NCI-H748 treated with DMSO at 0.1 percent for 48 hours (cell line): ENCODE data around the gene ZNF148.

ENCODE experiments used
- DNase-seq: peaks from one replicate; lab custom pipeline; 2025; lab: John Stamatoyannopoulos, UW

ZNF148 gene

DNA sequence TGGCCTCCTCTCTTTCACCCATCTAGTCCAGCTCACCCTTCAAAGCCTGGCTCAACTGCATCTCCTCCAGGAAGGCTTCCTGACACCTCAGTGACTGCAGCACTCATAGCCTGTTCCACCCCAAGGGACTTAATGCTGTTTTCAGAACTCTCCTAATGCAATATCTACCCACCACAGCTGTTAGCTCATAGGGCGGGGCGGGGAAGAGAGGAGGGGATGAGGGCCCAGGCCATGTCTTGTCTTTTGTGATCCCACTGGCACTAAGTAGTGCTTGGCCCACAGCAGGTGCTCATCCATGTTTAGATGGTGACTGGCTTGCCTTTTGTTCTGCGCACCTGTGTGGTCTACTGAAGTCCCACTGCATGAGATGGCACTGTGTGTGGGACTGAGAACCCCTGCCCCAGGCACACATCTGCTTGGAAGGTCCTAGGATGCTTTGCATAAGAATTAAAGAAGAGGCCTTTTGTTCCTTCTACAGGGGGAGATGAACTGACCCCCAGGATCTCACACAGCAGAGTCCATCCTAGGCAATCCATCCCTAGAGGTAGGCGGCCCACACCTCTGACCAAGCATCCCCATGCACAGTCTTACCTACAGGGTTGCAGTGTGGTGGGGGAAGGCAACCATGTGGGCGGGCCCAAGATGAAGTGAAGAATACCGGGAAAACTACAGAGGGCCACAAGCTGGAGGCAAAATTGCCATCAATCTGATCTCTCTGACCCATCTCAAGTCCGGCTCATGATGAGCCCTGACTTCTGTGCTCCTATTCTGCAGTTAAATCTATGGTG, 185.6 kb downstream of the ZNF148 start:
- DNase-seq, result no peak

DNA sequence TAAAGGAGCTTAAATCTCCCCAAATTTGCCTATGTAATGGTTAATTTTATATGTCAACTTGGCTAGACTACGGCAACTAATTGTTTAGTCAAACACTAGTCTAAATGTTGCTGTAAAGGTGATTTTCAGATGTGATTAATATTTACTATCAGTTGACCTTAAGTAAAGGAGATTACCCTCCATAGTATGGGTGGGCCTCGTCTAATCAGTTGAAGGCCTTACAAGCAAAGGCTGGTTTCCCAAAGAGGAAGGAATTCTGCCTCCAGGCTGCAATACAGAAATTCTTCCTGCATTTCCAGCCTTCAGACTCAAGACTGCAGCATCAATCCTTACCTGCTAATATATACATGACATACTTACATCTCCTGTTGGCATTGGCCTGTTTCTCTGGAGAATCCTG, 186.2 kb downstream of the ZNF148 start:
- DNase-seq, result no peak

- no peak for DNase-seq
Observed at GRCh38 chr3:125187599-125187910, 187.6 kb downstream of the ZNF148 start.

GRCh38 chr3:125186800-125187598, 188.1 kb downstream of the ZNF148 start:
- no peak for DNase-seq

- DNase-seq, result no peak
Observed at GRCh38 chr3:125186261-125186787, 188.8 kb downstream of the ZNF148 start.

DNA sequence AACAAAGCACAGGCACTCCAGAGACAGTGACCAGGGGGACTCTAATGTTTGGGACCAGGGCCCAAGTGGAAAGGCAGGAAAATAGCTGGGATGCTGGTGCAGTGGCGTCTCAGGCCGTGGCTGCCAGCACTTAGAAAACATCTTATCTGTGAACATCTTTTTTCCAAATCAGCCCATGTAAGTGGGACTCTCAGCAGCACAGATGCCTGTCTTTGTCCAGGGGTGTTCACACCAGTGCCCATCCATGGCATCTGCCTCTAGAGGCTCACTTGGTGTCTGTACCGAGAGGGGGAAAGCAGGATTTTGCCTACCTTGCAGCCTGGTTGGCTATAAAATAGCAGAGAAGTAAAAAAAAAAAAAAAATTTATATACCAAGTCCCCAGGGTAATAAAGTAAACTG, 189.3 kb downstream of the ZNF148 start:
- no peak for DNase-seq

- no peak for DNase-seq
Observed at GRCh38 chr3:125179884-125180240, 195.3 kb downstream of the ZNF148 start.

GRCh38 chr3:125179143-125179883, 195.8 kb downstream of the ZNF148 start:
- no peak for DNase-seq

DNA sequence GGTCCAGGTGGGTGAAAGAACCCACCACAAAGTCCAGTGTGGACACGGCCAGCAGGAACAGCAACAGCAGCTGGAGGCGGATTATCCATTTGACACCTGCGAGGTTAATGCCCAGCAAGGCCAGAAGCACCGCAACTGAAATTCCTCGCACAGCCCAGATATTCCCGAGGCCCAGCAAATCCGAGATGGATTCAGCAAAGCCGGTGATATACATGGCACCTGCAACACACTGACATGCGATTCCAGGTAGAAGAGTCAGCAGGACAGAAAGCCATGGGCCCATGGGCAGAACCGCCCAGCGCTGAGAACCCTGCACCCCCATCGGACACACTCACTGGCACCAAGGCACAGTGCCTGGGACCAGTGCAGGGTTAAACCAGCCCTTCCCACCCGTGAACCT, 197.4 kb downstream of the ZNF148 start:
- DNase-seq, result no peak
